Neutrophil (primary cell): ENCODE data around the gene MRPL38.
"Not testable (repeated sequence)": the region's sequence is repeated elsewhere in the genome, so short reads cannot be mapped to it uniquely, and the experiment has no call there.

ENCODE experiments used
- H3K27ac ChIP-seq: fragments of 200-600 bp; sonication (generic); 2 replicates; pipeline ENCODE4 v1.5.1; 2016; ENCODE audit warnings: mild to moderate bottlenecking, moderate library complexity
- H3K27me3 ChIP-seq: fragments of 200-600 bp; sonication (generic); 2 replicates; pipeline ENCODE4 v1.6.0; 2016; ENCODE audit warnings: mild to moderate bottlenecking
- H3K36me3 ChIP-seq: fragments of 200-600 bp; sonication (generic); 2 replicates; pipeline ENCODE4 v1.5.1; 2017
- H3K4me1 ChIP-seq, 2 experiments: fragments of 200-600 bp in 1 of 2; sonication (generic) in 1 of 2; 1 replicate in 1 of 2; 2 replicates in 1 of 2; pipeline versions ENCODE4 v1.5.1 to v1.6.1; 2013 to 2016; ENCODE audit warnings: low read depth in 1 of 2, low read length in 1 of 2, mild to moderate bottlenecking in 1 of 2, moderate library complexity in 1 of 2; ENCODE audit not compliant: control insufficient read depth in 1 of 2, insufficient read depth in 1 of 2
- H3K4me3 ChIP-seq, 2 experiments: fragments of 200-600 bp in 1 of 2; sonication (generic) in 1 of 2; 1 replicate in 1 of 2; 2 replicates in 1 of 2; pipeline ENCODE4 v1.5.1; 2013 to 2016; ENCODE audit warnings: low read depth in 1 of 2, low read length in 1 of 2, mild to moderate bottlenecking in 1 of 2, moderate library complexity in 1 of 2
- H3K9me3 ChIP-seq: fragments of 200-600 bp; sonication (generic); 2 replicates; pipeline ENCODE4 v1.5.1; 2016
- CTCF ChIP-seq: fragments of 200-600 bp; sonication (generic); IDR thresholded peaks from 2 replicates; pipeline ENCODE4 v1.5.1; 2016; ENCODE audit warnings: antibody characterized with exemption

Gene MRPL38

DNA sequence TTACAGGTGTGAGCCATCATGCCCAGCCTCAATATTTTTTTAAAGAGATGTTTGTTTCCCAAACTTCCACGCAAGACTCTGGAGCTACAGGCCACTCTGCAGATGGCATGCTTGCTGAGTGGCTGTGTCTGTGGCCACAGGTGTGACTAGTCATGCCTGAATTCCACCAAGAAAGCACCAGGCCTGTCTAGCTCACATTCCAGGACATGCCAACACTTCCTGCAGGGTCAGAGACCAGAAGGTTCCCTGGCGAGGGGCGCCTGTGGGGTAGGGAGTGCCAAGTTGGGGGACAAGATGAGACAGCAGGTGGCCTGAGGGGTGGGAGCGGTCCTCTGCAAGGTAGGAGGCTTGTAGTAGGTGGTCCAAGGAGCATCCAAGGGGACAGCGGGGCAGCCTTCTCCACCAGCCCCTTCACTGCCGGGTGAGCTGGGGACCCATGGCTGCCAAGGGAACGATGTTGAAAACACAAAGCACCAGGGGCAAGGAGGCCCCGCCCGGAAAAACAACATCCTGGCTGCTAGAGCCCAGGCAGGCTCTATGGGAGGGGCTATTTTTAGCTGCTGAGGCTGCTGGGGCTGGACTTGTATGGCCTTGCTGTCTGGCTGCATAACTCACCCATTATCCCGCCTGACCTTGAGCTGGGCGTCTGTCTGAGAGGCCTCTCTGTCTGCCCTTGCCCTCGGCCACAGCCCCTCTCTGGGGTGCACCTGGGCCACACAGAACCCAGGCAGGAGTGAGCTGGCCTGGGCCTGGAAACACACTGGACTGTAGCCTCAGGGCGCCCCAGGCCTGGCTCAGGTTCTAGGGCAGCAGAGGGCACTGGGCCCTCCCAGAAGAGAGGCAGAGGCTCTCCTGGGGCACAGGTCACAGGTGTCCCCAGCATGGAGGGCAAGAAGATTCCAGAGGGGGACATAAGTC lies 32.0 kb downstream of the MRPL38 start:
- no peak for TF ChIP-seq CTCF
- H3K27me3 ChIP-seq: peaks cover 41% of the 10 kb centered on the region
- no peaks in the 10 kb centered on the region for H3K36me3 ChIP-seq
- no peak overlapping the region for H3K27ac ChIP-seq
- peaks cover 20 to 24% of the 10 kb centered on the region in 2 experiments for H3K4me1 ChIP-seq
- no peak overlapping the region for H3K4me3 ChIP-seq
- H3K9me3 ChIP-seq: no peaks in the 10 kb centered on the region

DNA sequence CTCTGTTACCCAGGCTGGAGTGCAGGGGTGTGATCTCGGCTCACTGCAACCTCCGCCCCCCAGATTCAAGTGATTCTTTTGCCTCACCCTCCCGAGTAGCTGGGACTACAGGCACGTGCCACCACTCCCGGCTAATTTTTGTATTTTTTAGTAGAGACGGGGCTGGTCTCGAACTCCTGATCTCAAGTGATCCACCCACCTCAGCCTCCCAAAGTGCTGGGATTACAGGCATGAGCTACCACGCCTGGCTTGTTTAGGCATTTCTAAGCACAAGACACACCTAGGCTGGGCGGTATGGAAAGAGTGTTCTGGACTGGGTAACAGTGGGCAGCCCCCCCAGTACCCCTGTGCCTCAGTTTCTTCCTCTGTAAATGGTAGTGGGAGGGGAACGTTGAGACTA lies 34.5 kb downstream of the MRPL38 start:
- H3K27ac ChIP-seq, H3K9me3 ChIP-seq, H3K4me1 ChIP-seq, H3K4me3 ChIP-seq, H3K36me3 ChIP-seq: not testable (repeated sequence)
- peaks cover 16% of the 10 kb centered on the region for H3K27me3 ChIP-seq

DNA sequence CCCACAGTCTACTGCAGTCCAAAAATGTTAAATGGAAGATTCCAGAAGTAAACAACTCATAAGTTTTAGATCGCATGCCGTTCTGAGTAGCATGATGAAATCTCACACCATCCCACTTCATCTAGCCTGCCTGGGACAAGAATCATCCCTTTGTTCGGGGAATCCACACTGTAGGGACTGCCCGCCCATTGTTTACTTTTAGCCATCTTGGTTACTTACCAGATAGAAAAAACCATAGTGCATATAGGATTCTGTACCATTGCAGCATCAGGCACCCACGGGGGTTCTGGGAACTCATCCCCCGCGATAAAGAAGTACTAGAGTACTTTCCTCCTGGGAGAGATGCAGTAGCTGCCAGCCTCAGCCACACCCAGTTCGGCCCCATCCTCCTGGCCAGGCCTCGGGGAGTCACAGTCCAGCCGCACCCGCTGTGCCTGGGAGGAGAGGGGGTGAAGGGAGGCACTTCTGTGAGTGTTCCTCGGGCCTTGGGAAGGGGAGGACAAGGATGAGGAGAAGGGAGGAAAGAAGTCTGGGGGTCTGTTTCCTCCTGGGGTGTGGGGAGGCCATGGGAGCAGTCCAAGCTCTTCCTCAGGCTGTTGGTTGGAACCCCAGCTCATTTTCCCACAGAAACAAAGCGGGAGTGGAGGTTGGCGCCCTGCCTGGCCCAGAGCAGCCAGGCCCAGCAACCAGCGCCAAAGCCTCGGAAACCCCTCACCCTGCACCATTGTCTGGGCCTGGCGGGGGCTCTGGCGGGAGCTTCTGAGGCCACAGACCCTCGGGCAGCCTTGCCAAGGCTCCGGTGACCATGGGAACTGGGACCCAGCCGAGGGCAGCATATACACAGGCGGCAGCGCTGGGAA lies 35.2 kb downstream of the MRPL38 start:
- Histone ChIP-seq H3K9me3 (no peaks in the 10 kb centered on the region), H3K27me3 (peaks cover 9% of the 10 kb centered on the region), H3K4me1 (peaks cover 3% of the 10 kb centered on the region in 2 experiments), H3K27ac (no peak overlapping the region), H3K36me3 (no peaks in the 10 kb centered on the region), H3K4me3 (no peak overlapping the region)
- TF ChIP-seq CTCF: no peak

DNA sequence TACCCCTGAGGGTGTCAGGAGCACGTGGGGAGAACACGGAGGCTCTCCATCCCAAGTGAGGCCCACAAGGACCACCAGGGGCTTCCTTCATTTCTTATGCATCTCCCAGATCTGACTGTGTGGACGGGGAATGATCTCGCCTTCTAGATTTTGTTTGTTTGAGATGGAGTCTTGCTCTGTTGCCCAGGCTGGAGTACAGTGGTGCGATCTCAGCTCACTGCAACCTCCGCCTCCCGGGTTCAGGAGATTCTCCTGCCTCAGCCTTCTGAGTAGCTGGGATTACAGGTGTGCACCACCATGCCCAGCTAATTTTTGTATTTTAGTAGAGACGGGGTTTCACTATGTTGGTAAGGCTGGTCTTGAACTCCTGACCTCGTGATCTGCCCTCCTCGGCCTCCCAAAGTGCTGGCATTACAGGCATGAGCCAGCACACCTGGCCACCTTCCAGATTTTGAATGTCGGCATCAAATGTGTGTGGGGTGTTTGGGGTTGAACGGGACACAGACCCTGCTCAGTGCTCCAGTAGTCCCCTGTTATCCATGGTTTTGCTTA lies 35.9 kb downstream of the MRPL38 start:
- not testable (repeated sequence) for H3K27ac ChIP-seq, H3K36me3 ChIP-seq, H3K27me3 ChIP-seq, H3K9me3 ChIP-seq, H3K4me3 ChIP-seq
- peaks cover 10% of the 10 kb centered on the region in 2 experiments for H3K4me1 ChIP-seq

DNA sequence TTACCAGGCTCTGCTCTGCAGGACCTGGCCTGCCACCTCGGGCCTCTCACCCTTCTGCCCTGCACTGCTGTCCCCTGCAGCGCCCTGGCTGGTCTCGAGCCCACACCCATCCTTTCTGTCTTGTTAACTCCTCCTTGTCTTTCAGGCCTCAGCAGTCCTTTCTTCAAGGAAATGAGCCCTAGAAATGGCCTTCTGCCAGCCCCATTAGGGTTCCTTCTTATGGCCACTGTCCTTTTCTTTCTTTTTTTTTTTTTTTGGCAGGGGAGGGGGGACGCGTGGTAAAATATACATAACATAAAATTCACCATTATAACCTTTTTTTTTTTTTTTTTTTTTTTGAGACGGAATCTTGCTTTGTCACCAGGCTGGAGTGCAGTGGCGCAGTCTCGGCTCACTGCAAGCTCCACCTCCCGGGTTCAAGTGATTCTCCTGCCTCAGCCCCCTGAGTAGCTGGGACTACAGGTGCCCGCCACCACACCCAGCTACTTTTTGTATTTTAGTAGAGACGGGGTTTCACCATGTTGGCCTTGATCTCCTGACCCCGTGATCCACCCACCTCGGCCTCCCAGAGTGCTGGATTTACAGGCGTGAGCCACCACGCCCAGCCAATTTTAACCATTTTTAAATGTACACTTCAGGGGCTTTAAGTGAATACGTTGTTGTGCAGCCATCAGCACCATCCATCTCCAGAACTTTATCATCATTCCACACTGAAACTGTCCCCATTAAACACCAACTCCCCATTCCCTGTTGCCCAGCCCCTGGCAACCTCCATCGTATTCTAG lies 39.1 kb downstream of the MRPL38 start:
- H3K4me3 ChIP-seq, H3K27me3 ChIP-seq, H3K9me3 ChIP-seq, H3K27ac ChIP-seq, H3K36me3 ChIP-seq: not testable (repeated sequence)
- peaks cover 28 to 33% of the 10 kb centered on the region in 2 experiments for H3K4me1 ChIP-seq

- not testable (repeated sequence) for H3K9me3 ChIP-seq, H3K36me3 ChIP-seq, H3K4me3 ChIP-seq, H3K27me3 ChIP-seq
- peak overlapping the region; percentile 74 for H3K27ac ChIP-seq
- peaks cover 31 to 38% of the 10 kb centered on the region in 2 experiments for H3K4me1 ChIP-seq
Observed at GRCh38 chr17:75864887-75865286, 39.8 kb downstream of the MRPL38 start.

DNA sequence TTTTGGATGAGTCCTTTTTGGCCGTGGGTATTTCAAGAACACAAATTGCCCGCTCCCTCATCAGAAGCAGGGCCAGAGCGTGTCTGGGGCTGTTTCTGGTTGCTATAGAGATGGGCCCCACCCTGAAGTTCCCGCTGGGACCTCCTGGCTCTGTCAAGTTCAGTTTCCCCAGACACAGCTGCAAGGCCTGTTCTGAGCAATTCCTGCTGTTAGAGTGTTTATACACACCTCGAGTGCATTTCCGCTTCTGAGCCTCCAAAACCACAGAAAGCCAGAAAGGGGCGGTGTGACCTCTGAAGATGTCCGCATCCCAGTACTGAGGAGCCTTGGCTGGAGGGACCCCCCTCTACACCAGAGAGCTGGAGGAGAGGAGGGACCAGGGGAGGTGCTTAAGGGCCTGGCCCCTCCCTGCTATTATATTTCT lies 40.2 kb downstream of the MRPL38 start:
- peak overlapping the region; percentile 74 for H3K27ac ChIP-seq
- peak overlapping the region in 1 of 2 experiments; percentile 32 for H3K4me3 ChIP-seq

More for the DNA sequence above, 40.2 kb downstream of the MRPL38 start:
- TF ChIP-seq CTCF: no peak
- Histone ChIP-seq H3K4me1 (peaks cover 35 to 42% of the 10 kb centered on the region in 2 experiments), H3K27me3 (no peaks in the 10 kb centered on the region), H3K36me3 (no peaks in the 10 kb centered on the region), H3K9me3 (no peaks in the 10 kb centered on the region)
